Duodenal mucosa (tissue), 2 donors: ENCODE results near the gene MCAT.
"Not testable (repeated sequence)": the region's sequence is repeated elsewhere in the genome, so short reads cannot be mapped to it uniquely, and the experiment has no call there.

Experiments used
- H3K27ac ChIP-seq: one replicate; pipeline ENCODE4 v1.7.0; 2013; ENCODE audit warnings: low read depth, low read length
- H3K27me3 ChIP-seq, 2 donors: one replicate each; pipeline ENCODE4 v1.7.0; 2013; ENCODE audit warnings: low read length in 2 of 2, control low read depth in 1 of 2; ENCODE audit not compliant: insufficient read depth in 2 of 2, control insufficient read depth in 1 of 2
- H3K36me3 ChIP-seq, 2 donors: one replicate each; pipeline ENCODE4 v1.7.0; 2013; ENCODE audit warnings: low read length in 2 of 2, control low read depth in 1 of 2; ENCODE audit not compliant: insufficient read depth in 2 of 2, control insufficient read depth in 1 of 2
- H3K4me1 ChIP-seq, 2 donors: one replicate each; pipeline ENCODE4 v1.7.0; 2013; ENCODE audit warnings: low read length in 2 of 2, control low read depth in 1 of 2; ENCODE audit not compliant: insufficient read depth in 2 of 2, control insufficient read depth in 1 of 2
- H3K4me3 ChIP-seq, 2 donors: one replicate each; pipeline ENCODE4 v1.7.0; 2013; ENCODE audit warnings: low read length in 2 of 2, low read depth in 1 of 2
- H3K9ac ChIP-seq, 2 donors: one replicate each; pipeline ENCODE4 v1.7.0; 2013; ENCODE audit warnings: low read length in 2 of 2, low read depth in 1 of 2
- H3K9me3 ChIP-seq, 2 donors: one replicate each; pipeline ENCODE4 v1.7.0; 2013; ENCODE audit warnings: low read length in 2 of 2, control low read depth in 1 of 2; ENCODE audit not compliant: control insufficient read depth in 1 of 2

MCAT gene

GRCh38 chr22:43109921-43110443, 33.2 kb downstream of the MCAT start:
- Histone ChIP-seq H3K27me3 (peaks cover 4 to 6% of the 10 kb centered on the region in 2 donors), H3K36me3 (no peaks in the 10 kb centered on the region), H3K9me3 (no peaks in the 10 kb centered on the region), H3K27ac (no peak overlapping the region), H3K4me3 (peak overlapping the region; percentile 62 to 74), H3K4me1 (peaks cover 20 to 25% of the 10 kb centered on the region in 2 donors), H3K9ac (peak overlapping the region in 1 of 2 donors; percentile 47)

GRCh38 chr22:43109511-43109910, 33.7 kb downstream of the MCAT start:
- Histone ChIP-seq H3K4me1 (peaks cover 17 to 21% of the 10 kb centered on the region in 2 donors), H3K9ac (no peak overlapping the region), H3K27ac (no peak overlapping the region), H3K9me3 (no peaks in the 10 kb centered on the region), H3K36me3 (no peaks in the 10 kb centered on the region), H3K27me3 (peaks cover 4 to 6% of the 10 kb centered on the region in 2 donors), H3K4me3 (no peak overlapping the region)

GRCh38 chr22:43106302-43106701, 36.9 kb downstream of the MCAT start:
- H3K4me3 ChIP-seq: no peak overlapping the region
- no peak overlapping the region for H3K27ac ChIP-seq
- no peaks in the 10 kb centered on the region for H3K36me3 ChIP-seq
- peaks cover 9 to 20% of the 10 kb centered on the region in 2 donors for H3K4me1 ChIP-seq
- H3K9me3 ChIP-seq: no peaks in the 10 kb centered on the region
- H3K9ac ChIP-seq: no peak overlapping the region
- no peaks in the 10 kb centered on the region for H3K27me3 ChIP-seq

GRCh38 chr22:43104950-43105349, 38.2 kb downstream of the MCAT start:
- not testable (repeated sequence) for H3K27ac ChIP-seq

GRCh38 chr22:43104056-43104625, 39.1 kb downstream of the MCAT start:
- not testable (repeated sequence) for H3K27ac ChIP-seq, H3K4me3 ChIP-seq, H3K9me3 ChIP-seq, H3K9ac ChIP-seq, H3K4me1 ChIP-seq, H3K27me3 ChIP-seq, H3K36me3 ChIP-seq

More at GRCh38 chr22:43104950-43105349, 38.2 kb downstream of the MCAT start:
- H3K36me3 ChIP-seq, H3K27me3 ChIP-seq, H3K4me1 ChIP-seq, H3K9me3 ChIP-seq, H3K4me3 ChIP-seq: not testable (repeated sequence)
- peak overlapping the region in 1 of 2 donors; percentile 12 for H3K9ac ChIP-seq

- Histone ChIP-seq H3K36me3 (no peaks in the 10 kb centered on the region), H3K4me3 (no peak overlapping the region), H3K9ac (no peak overlapping the region), H3K27ac (no peak overlapping the region), H3K4me1 (peaks cover 4 to 10% of the 10 kb centered on the region in 2 donors), H3K9me3 (peaks cover 5 to 8% of the 10 kb centered on the region in 2 donors), H3K27me3 (no peaks in the 10 kb centered on the region)
These were observed 41.9 kb downstream of the MCAT start for GRCh38 chr22:43101306-43101705.

- H3K36me3 ChIP-seq: no peaks in the 10 kb centered on the region
- no peak overlapping the region for H3K9ac ChIP-seq
- peaks cover 4 to 10% of the 10 kb centered on the region in 2 donors for H3K4me1 ChIP-seq
- peaks cover 6 to 9% of the 10 kb centered on the region in 2 donors for H3K9me3 ChIP-seq
- H3K4me3 ChIP-seq: no peak overlapping the region
- no peaks in the 10 kb centered on the region for H3K27me3 ChIP-seq
- H3K27ac ChIP-seq: no peak overlapping the region
These were observed 43.0 kb downstream of the MCAT start for GRCh38 chr22:43100225-43100624.

- Histone ChIP-seq H3K4me1 (peaks cover 4 to 8% of the 10 kb centered on the region in 2 donors), H3K36me3 (no peaks in the 10 kb centered on the region), H3K27me3 (no peaks in the 10 kb centered on the region), H3K9me3 (peaks cover 6 to 9% of the 10 kb centered on the region in 2 donors), H3K4me3 (no peak overlapping the region), H3K27ac (no peak overlapping the region), H3K9ac (no peak overlapping the region)
These were observed 44.1 kb downstream of the MCAT start for GRCh38 chr22:43099095-43099494.

GRCh38 chr22:43098356-43098755, 44.8 kb downstream of the MCAT start:
- peaks cover 6 to 9% of the 10 kb centered on the region in 2 donors for H3K9me3 ChIP-seq
- H3K4me1 ChIP-seq: peaks cover 0 to 5% of the 10 kb centered on the region in 2 donors
- no peak overlapping the region for H3K4me3 ChIP-seq
- H3K27ac ChIP-seq: no peak overlapping the region
- no peak overlapping the region for H3K9ac ChIP-seq
- H3K36me3 ChIP-seq: no peaks in the 10 kb centered on the region
- H3K27me3 ChIP-seq: no peaks in the 10 kb centered on the region

GRCh38 chr22:43096420-43096819, 46.8 kb downstream of the MCAT start:
- Histone ChIP-seq H3K36me3 (no peaks in the 10 kb centered on the region), H3K9me3 (peaks cover 6 to 9% of the 10 kb centered on the region in 2 donors), H3K4me1 (peaks cover 0 to 5% of the 10 kb centered on the region in 2 donors), H3K27me3 (no peaks in the 10 kb centered on the region), H3K27ac (no peak overlapping the region), H3K4me3 (no peak overlapping the region), H3K9ac (no peak overlapping the region)
